ENCODE data around the gene PRKACB. TPM values are rescaled to one million over a fixed set of nuclear protein-coding genes. Genes with fewer than 3 reads are reported as not detected.

PRKACB gene
- total RNA-seq, 2 experiments from 2014 or later: 49.7 to 52.4 TPM

- H3K27me3 Mint-ChIP-seq: no peaks in the 10 kb centered on the region
- Histone ChIP-seq H3K9me3 (ENCODE audit: control insufficient read depth in 1 of 2, insufficient read depth in 1 of 2, low read length in 2 of 2) (no peaks in the 10 kb centered on the region), H3K4me3 (ENCODE audit: low read length) (no peak overlapping the region), H3K27ac (ENCODE audit: low read depth in 1 of 2, low read length in 2 of 2) (no peak overlapping the region), H3K4me1 (ENCODE audit: insufficient read depth, low read length) (no peaks in the 10 kb centered on the region), H3K36me3 (ENCODE audit: insufficient read depth, low read length) (peaks cover 41% of the 10 kb centered on the region), H3K27me3 (ENCODE audit: control insufficient read depth in 1 of 2, insufficient read depth in 2 of 2, low read length in 2 of 2) (no peaks in the 10 kb centered on the region)
- no peak overlapping the region for H3K27ac Mint-ChIP-seq
- peaks cover 79% of the 10 kb centered on the region for H3K36me3 Mint-ChIP-seq (ENCODE audit: low read depth)
- no peak for TF ChIP-seq CTCF (IDR thresholded peaks at IDR 0.05)
- CTCF ChIA-PET: no interaction called here
- POLR2A ChIA-PET: no interaction called here
- ATAC-seq (ENCODE audit: poor library complexity): no peak
- peaks cover 9% of the 10 kb centered on the region for H3K9me3 Mint-ChIP-seq
- no peak overlapping the region for H3K4me3 Mint-ChIP-seq
- intact Hi-C loops (cut with DNase I, micrococcal nuclease): no loop called here
- no peak for DNase-seq
- H3K4me1 Mint-ChIP-seq (ENCODE audit: low read depth): no peaks in the 10 kb centered on the region
Measured at GRCh38 chr1:84236256-84236655, 92.2 kb downstream of the PRKACB start.

GRCh38 chr1:84242641-84243040 is 98.6 kb downstream of the PRKACB start:
- no peaks in the 10 kb centered on the region for H3K27me3 ChIP-seq (ENCODE audit: control insufficient read depth in 1 of 2, insufficient read depth in 2 of 2, low read length in 2 of 2)
- H3K27ac ChIP-seq (ENCODE audit: low read depth in 1 of 2, low read length in 2 of 2): no peak overlapping the region
- ATAC-seq (ENCODE audit: poor library complexity) (no peak), DNase-seq (no peak)
- H3K4me1 Mint-ChIP-seq (ENCODE audit: low read depth): no peaks in the 10 kb centered on the region
- no peak overlapping the region for H3K4me3 ChIP-seq (ENCODE audit: low read length)
- ChIA-PET POLR2A (no interaction called here), CTCF (no interaction called here)
- H3K9me3 Mint-ChIP-seq: peaks cover 31% of the 10 kb centered on the region
- H3K4me3 Mint-ChIP-seq: no peak overlapping the region
- no peaks in the 10 kb centered on the region for H3K4me1 ChIP-seq (ENCODE audit: insufficient read depth, low read length)
- H3K9me3 ChIP-seq (ENCODE audit: control insufficient read depth in 1 of 2, insufficient read depth in 1 of 2, low read length in 2 of 2): peaks cover 3 to 4% of the 10 kb centered on the region in 2 experiments
- no peak for TF ChIP-seq CTCF (IDR thresholded peaks at IDR 0.05)
- H3K36me3 ChIP-seq (ENCODE audit: insufficient read depth, low read length): peaks cover 17% of the 10 kb centered on the region
- H3K36me3 Mint-ChIP-seq (ENCODE audit: low read depth): peaks cover 56% of the 10 kb centered on the region
- intact Hi-C loops (cut with DNase I, micrococcal nuclease): no loop called here
- no peaks in the 10 kb centered on the region for H3K27me3 Mint-ChIP-seq
- no peak overlapping the region for H3K27ac Mint-ChIP-seq

- no peaks in the 10 kb centered on the region for H3K27me3 ChIP-seq (ENCODE audit: control insufficient read depth in 1 of 2, insufficient read depth in 2 of 2, low read length in 2 of 2)
- Mint-ChIP-seq H3K4me1 (ENCODE audit: low read depth) (no peaks in the 10 kb centered on the region), H3K36me3 (ENCODE audit: low read depth) (peaks cover 27% of the 10 kb centered on the region), H3K27ac (no peak overlapping the region), H3K4me3 (no peak overlapping the region), H3K9me3 (peaks cover 28% of the 10 kb centered on the region), H3K27me3 (no peaks in the 10 kb centered on the region)
- ATAC-seq (ENCODE audit: poor library complexity) (no peak), DNase-seq (no peak)
- no peaks in the 10 kb centered on the region for H3K36me3 ChIP-seq (ENCODE audit: insufficient read depth, low read length)
- ChIA-PET CTCF (no interaction called here), POLR2A (no interaction called here)
- H3K9me3 ChIP-seq (ENCODE audit: control insufficient read depth in 1 of 2, insufficient read depth in 1 of 2, low read length in 2 of 2): peaks cover 3 to 4% of the 10 kb centered on the region in 2 experiments
- intact Hi-C loops (cut with DNase I, micrococcal nuclease): no loop called here
- H3K4me1 ChIP-seq (ENCODE audit: insufficient read depth, low read length): no peaks in the 10 kb centered on the region
- H3K27ac ChIP-seq (ENCODE audit: low read depth in 1 of 2, low read length in 2 of 2): no peak overlapping the region
- H3K4me3 ChIP-seq (ENCODE audit: low read length): no peak overlapping the region
- no peak for TF ChIP-seq CTCF (IDR thresholded peaks at IDR 0.05)
Measured at GRCh38 chr1:84245563-84245962, 101.5 kb downstream of the PRKACB start.

Measured in CD4-positive, alpha-beta T cell (primary cell).